Measurements from ENCODE around the gene SLC35F6. TPM values are rescaled to one million over a fixed set of nuclear protein-coding genes. Genes with fewer than 3 reads are reported as not detected.

The SLC35F6 gene
- total and polyA plus RNA-seq, 9 of the 15 experiments (the other 6 are each of a cell fraction or from before 2014, with no cell fraction given) = 11.9 to 47.3 (median 22.5) TPM

DNA sequence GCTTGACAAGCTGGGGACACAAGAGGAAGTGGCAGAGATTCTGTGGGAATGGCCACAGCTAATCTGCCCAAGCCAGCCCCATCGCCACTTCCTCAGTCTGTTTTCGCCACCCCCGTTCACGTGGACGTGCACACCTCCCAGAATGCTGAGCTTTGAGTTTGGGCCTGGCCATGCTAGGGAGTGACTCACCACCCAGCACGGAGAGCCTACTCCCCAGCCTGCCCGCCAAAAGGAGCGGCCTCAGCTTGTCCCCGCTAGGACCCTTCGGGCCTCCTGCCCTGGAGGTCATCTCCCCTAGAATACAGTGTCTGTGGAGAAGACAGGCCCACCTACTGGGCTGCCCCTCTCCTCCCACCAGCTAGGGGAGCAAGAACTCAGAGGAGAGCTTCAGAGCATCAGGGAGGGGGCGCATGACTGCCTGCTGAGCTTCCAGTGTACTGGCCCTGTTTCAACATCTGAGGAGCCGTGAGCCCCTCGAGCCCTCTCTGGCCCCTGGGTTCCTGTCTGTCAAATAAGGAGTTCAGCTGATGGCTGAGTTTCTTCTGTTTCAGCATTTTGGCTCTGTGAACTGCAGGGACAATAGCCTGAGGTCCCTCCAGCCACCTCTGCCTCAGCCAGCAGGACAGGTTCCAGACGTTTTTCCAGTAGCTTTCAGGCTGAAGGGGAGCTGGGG lies 5.1 kb downstream of the SLC35F6 start (continued):
- TF ChIP-seq, protein P1, sequence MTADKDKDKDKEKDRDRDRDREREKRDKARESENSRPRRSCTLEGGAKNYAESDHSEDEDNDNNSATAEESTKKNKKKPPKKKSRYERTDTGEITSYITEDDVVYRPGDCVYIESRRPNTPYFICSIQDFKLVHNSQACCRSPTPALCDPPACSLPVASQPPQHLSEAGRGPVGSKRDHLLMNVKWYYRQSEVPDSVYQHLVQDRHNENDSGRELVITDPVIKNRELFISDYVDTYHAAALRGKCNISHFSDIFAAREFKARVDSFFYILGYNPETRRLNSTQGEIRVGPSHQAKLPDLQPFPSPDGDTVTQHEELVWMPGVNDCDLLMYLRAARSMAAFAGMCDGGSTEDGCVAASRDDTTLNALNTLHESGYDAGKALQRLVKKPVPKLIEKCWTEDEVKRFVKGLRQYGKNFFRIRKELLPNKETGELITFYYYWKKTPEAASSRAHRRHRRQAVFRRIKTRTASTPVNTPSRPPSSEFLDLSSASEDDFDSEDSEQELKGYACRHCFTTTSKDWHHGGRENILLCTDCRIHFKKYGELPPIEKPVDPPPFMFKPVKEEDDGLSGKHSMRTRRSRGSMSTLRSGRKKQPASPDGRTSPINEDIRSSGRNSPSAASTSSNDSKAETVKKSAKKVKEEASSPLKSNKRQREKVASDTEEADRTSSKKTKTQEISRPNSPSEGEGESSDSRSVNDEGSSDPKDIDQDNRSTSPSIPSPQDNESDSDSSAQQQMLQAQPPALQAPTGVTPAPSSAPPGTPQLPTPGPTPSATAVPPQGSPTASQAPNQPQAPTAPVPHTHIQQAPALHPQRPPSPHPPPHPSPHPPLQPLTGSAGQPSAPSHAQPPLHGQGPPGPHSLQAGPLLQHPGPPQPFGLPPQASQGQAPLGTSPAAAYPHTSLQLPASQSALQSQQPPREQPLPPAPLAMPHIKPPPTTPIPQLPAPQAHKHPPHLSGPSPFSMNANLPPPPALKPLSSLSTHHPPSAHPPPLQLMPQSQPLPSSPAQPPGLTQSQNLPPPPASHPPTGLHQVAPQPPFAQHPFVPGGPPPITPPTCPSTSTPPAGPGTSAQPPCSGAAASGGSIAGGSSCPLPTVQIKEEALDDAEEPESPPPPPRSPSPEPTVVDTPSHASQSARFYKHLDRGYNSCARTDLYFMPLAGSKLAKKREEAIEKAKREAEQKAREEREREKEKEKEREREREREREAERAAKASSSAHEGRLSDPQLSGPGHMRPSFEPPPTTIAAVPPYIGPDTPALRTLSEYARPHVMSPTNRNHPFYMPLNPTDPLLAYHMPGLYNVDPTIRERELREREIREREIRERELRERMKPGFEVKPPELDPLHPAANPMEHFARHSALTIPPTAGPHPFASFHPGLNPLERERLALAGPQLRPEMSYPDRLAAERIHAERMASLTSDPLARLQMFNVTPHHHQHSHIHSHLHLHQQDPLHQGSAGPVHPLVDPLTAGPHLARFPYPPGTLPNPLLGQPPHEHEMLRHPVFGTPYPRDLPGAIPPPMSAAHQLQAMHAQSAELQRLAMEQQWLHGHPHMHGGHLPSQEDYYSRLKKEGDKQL (CRISPR knock-in tag; IDR thresholded peaks at IDR 0.05; ENCODE audit: borderline replicate concordance) = no peak
- peak; percentile 76 for TF ChIP-seq ESRRA (IDR thresholded peaks at IDR 0.05; ENCODE audit: borderline replicate concordance, low read depth)
- TF ChIP-seq TAF15 (IDR thresholded peaks at IDR 0.05; ENCODE audit: low read depth, low read length) = no peak
- no peak for TF ChIP-seq ZNF668 (CRISPR knock-in tag; IDR thresholded peaks at IDR 0.05)
- TF ChIP-seq ZNF263 (CRISPR knock-in tag; IDR thresholded peaks at IDR 0.05; ENCODE audit: borderline replicate concordance) = 0 out of 2 replicates have a peak, but pooled peaks have one; percentile 3
- TF ChIP-seq EP400 (IDR thresholded peaks at IDR 0.05) = peak; percentile 91
- TF ChIP-seq SMARCA5 (IDR thresholded peaks at IDR 0.05) = peak; percentile 90; the same call in 1 of the 2 replicates
- TF ChIP-seq PKNOX1 (IDR thresholded peaks at IDR 0.05) = peak; percentile 5; the same call in 1 of the 2 replicates
- TF ChIP-seq POLR2A (conservative IDR thresholded peaks at IDR 0.05) = peak; percentile 64
- TF ChIP-seq CEBPB (tag; IDR thresholded peaks at IDR 0.05) = no peak
- TF ChIP-seq, protein P2, sequence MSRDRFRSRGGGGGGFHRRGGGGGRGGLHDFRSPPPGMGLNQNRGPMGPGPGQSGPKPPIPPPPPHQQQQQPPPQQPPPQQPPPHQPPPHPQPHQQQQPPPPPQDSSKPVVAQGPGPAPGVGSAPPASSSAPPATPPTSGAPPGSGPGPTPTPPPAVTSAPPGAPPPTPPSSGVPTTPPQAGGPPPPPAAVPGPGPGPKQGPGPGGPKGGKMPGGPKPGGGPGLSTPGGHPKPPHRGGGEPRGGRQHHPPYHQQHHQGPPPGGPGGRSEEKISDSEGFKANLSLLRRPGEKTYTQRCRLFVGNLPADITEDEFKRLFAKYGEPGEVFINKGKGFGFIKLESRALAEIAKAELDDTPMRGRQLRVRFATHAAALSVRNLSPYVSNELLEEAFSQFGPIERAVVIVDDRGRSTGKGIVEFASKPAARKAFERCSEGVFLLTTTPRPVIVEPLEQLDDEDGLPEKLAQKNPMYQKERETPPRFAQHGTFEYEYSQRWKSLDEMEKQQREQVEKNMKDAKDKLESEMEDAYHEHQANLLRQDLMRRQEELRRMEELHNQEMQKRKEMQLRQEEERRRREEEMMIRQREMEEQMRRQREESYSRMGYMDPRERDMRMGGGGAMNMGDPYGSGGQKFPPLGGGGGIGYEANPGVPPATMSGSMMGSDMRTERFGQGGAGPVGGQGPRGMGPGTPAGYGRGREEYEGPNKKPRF (IDR thresholded peaks at IDR 0.05; ENCODE audit: low read depth, low read length) = no peak
- no peak for TF ChIP-seq NFXL1 (CRISPR knock-in tag; IDR thresholded peaks at IDR 0.05)
- TF ChIP-seq NFE2 (IDR thresholded peaks at IDR 0.05; ENCODE audit: low read depth) = peak; percentile 56; the same call in 1 of the 2 replicates
- TF ChIP-seq POLR2H (tag; IDR thresholded peaks at IDR 0.05; ENCODE audit: low read depth) = no peak

All from K562 (cell line).